ENCODE measurements around the gene GALNT2.

Gene GALNT2

GRCh38 chr1:230145505-230145899 is 78.5 kb downstream of the GALNT2 start:
- Histone ChIP-seq H3K9me3 (ENCODE audit: insufficient read depth, low read depth, low read length) (no peaks in the 10 kb centered on the region), H3K4me1 (ENCODE audit: insufficient read depth, low read length, poor library complexity, severe bottlenecking) (peaks cover 45% of the 10 kb centered on the region), H3K9me2 (replicated peaks; ENCODE audit: low read depth, low read length) (no peaks in the 10 kb centered on the region), H3K36me3 (ENCODE audit: insufficient read depth, low read length) (peaks cover 10% of the 10 kb centered on the region; the same call in 1 of the 2 replicates), H4K20me1 (ENCODE audit: insufficient read depth, low read length, poor library complexity, severe bottlenecking) (peaks cover 68% of the 10 kb centered on the region), H3F3A (ENCODE audit: low read depth) (no peaks in the 10 kb centered on the region), H3K79me2 (ENCODE audit: insufficient read depth, low read length) (peaks cover 100% of the 10 kb centered on the region), H2AFZ (ENCODE audit: low read length) (no peak overlapping the region), H3K9ac (ENCODE audit: low read depth, low read length, poor library complexity, severe bottlenecking) (no peak overlapping the region), H3K4me3 (ENCODE audit: low read length, poor library complexity, severe bottlenecking) (no peak overlapping the region), H3K27me3 (ENCODE audit: insufficient read depth, low read length, poor library complexity, severe bottlenecking) (no peaks in the 10 kb centered on the region), H3K4me2 (ENCODE audit: low read depth, low read length, poor library complexity, severe bottlenecking) (peak overlapping the region; percentile 36)
- TF ChIP-seq EZH2phosphoT487 (IDR thresholded peaks at IDR 0.05; ENCODE audit: borderline replicate concordance) (no peak), CTCF (conservative IDR thresholded peaks at IDR 0.05; ENCODE audit: low read length) (no peak)

GRCh38 chr1:230145953-230146476 is 79.0 kb downstream of the GALNT2 start:
- TF ChIP-seq EZH2phosphoT487 (IDR thresholded peaks at IDR 0.05; ENCODE audit: borderline replicate concordance) (no peak), CTCF (conservative IDR thresholded peaks at IDR 0.05; ENCODE audit: low read length) (no peak)
- no peaks in the 10 kb centered on the region for H3K9me2 ChIP-seq (replicated peaks; ENCODE audit: low read depth, low read length)
- H3K4me1 ChIP-seq (ENCODE audit: insufficient read depth, low read length, poor library complexity, severe bottlenecking) = peaks cover 45% of the 10 kb centered on the region
- H3K4me2 ChIP-seq (ENCODE audit: low read depth, low read length, poor library complexity, severe bottlenecking) = peak overlapping the region; percentile 6
- H3F3A ChIP-seq (ENCODE audit: low read depth) = no peaks in the 10 kb centered on the region
- peaks cover 15% of the 10 kb centered on the region; the same call in 1 of the 2 replicates for H3K36me3 ChIP-seq (ENCODE audit: insufficient read depth, low read length)
- H3K9me3 ChIP-seq (ENCODE audit: insufficient read depth, low read depth, low read length) = no peaks in the 10 kb centered on the region
- no peak overlapping the region for H2AFZ ChIP-seq (ENCODE audit: low read length)
- peaks cover 63% of the 10 kb centered on the region for H4K20me1 ChIP-seq (ENCODE audit: insufficient read depth, low read length, poor library complexity, severe bottlenecking)
- H3K79me2 ChIP-seq (ENCODE audit: insufficient read depth, low read length) = peaks cover 100% of the 10 kb centered on the region
- no peak overlapping the region for H3K4me3 ChIP-seq (ENCODE audit: low read length, poor library complexity, severe bottlenecking)
- no peaks in the 10 kb centered on the region for H3K27me3 ChIP-seq (ENCODE audit: insufficient read depth, low read length, poor library complexity, severe bottlenecking)
- no peak overlapping the region for H3K9ac ChIP-seq (ENCODE audit: low read depth, low read length, poor library complexity, severe bottlenecking)

- Histone ChIP-seq H3K9me2 (replicated peaks; ENCODE audit: low read depth, low read length) (no peaks in the 10 kb centered on the region), H3K4me2 (ENCODE audit: low read depth, low read length, poor library complexity, severe bottlenecking) (no peak overlapping the region), H3K36me3 (ENCODE audit: insufficient read depth, low read length) (peaks cover 22% of the 10 kb centered on the region; the same call in 1 of the 2 replicates), H3K4me1 (ENCODE audit: insufficient read depth, low read length, poor library complexity, severe bottlenecking) (peaks cover 45% of the 10 kb centered on the region), H2AFZ (ENCODE audit: low read length) (no peak overlapping the region), H3K9me3 (ENCODE audit: insufficient read depth, low read depth, low read length) (no peaks in the 10 kb centered on the region), H3K4me3 (ENCODE audit: low read length, poor library complexity, severe bottlenecking) (no peak overlapping the region), H3K27me3 (ENCODE audit: insufficient read depth, low read length, poor library complexity, severe bottlenecking) (no peaks in the 10 kb centered on the region), H3K79me2 (ENCODE audit: insufficient read depth, low read length) (peaks cover 100% of the 10 kb centered on the region), H4K20me1 (ENCODE audit: insufficient read depth, low read length, poor library complexity, severe bottlenecking) (peaks cover 60% of the 10 kb centered on the region), H3K9ac (ENCODE audit: low read depth, low read length, poor library complexity, severe bottlenecking) (no peak overlapping the region), H3F3A (ENCODE audit: low read depth) (no peaks in the 10 kb centered on the region)
- TF ChIP-seq CTCF (conservative IDR thresholded peaks at IDR 0.05; ENCODE audit: low read length) (no peak), EZH2phosphoT487 (IDR thresholded peaks at IDR 0.05; ENCODE audit: borderline replicate concordance) (no peak)
These were observed 79.7 kb downstream of the GALNT2 start for GRCh38 chr1:230146709-230147108.
